Measurements from ENCODE around the gene XXYLT1.

The XXYLT1 gene

GRCh38 chr3:195240171-195240701 is 30.7 kb downstream of the XXYLT1 start:
- Histone ChIP-seq H3K27ac (ENCODE audit: low read depth, low read length) (no peak overlapping the region), H3F3A (ENCODE audit: control insufficient read depth, insufficient read depth) (no peaks in the 10 kb centered on the region), H3K36me3 (ENCODE audit: control insufficient read depth, low read length) (no peaks in the 10 kb centered on the region), H4K20me1 (ENCODE audit: control insufficient read depth, insufficient read depth, low read depth, low read length) (no peaks in the 10 kb centered on the region), H3K9me3 (ENCODE audit: control insufficient read depth, insufficient read depth, low read length) (no peaks in the 10 kb centered on the region), H3K9me2 (replicated peaks; ENCODE audit: control insufficient read depth, low read length) (no peaks in the 10 kb centered on the region), H3K4me2 (ENCODE audit: low read length) (no peak overlapping the region), H3K27me3 (ENCODE audit: control insufficient read depth, low read length) (no peaks in the 10 kb centered on the region), H3K4me3 (ENCODE audit: low read length) (no peak overlapping the region), H3K4me1 (ENCODE audit: control insufficient read depth, low read length) (no peaks in the 10 kb centered on the region), H3K79me2 (ENCODE audit: control insufficient read depth, low read length) (peaks cover 7% of the 10 kb centered on the region; the same call in 1 of the 2 replicates)
- TF ChIP-seq EZH2phosphoT487 (IDR thresholded peaks at IDR 0.05; ENCODE audit: borderline replicate concordance, low read length) (no peak), CTCF (IDR thresholded peaks at IDR 0.05; ENCODE audit: low read depth, low read length, poor library complexity, severe bottlenecking) (no peak)

- Histone ChIP-seq H4K20me1 (ENCODE audit: control insufficient read depth, insufficient read depth, low read depth, low read length) (no peaks in the 10 kb centered on the region), H3K4me1 (ENCODE audit: control insufficient read depth, low read length) (no peaks in the 10 kb centered on the region), H3K27ac (ENCODE audit: low read depth, low read length) (no peak overlapping the region), H3K27me3 (ENCODE audit: control insufficient read depth, low read length) (no peaks in the 10 kb centered on the region), H3K4me3 (ENCODE audit: low read length) (no peak overlapping the region), H3K9me3 (ENCODE audit: control insufficient read depth, insufficient read depth, low read length) (no peaks in the 10 kb centered on the region), H3K36me3 (ENCODE audit: control insufficient read depth, low read length) (no peaks in the 10 kb centered on the region), H3K79me2 (ENCODE audit: control insufficient read depth, low read length) (peaks cover 7% of the 10 kb centered on the region; the same call in 1 of the 2 replicates), H3K9me2 (replicated peaks; ENCODE audit: control insufficient read depth, low read length) (no peaks in the 10 kb centered on the region), H3K4me2 (ENCODE audit: low read length) (no peak overlapping the region), H3F3A (ENCODE audit: control insufficient read depth, insufficient read depth) (no peaks in the 10 kb centered on the region)
- no peak for TF ChIP-seq CTCF (IDR thresholded peaks at IDR 0.05; ENCODE audit: low read depth, low read length, poor library complexity, severe bottlenecking)
- TF ChIP-seq EZH2phosphoT487 (IDR thresholded peaks at IDR 0.05; ENCODE audit: borderline replicate concordance, low read length): no peak
Observed at GRCh38 chr3:195239121-195239520, 31.8 kb downstream of the XXYLT1 start.

- Histone ChIP-seq H3K4me3 (ENCODE audit: low read length) (no peak overlapping the region), H4K20me1 (ENCODE audit: control insufficient read depth, insufficient read depth, low read depth, low read length) (no peaks in the 10 kb centered on the region), H3K4me2 (ENCODE audit: low read length) (no peak overlapping the region), H3F3A (ENCODE audit: control insufficient read depth, insufficient read depth) (no peaks in the 10 kb centered on the region), H3K79me2 (ENCODE audit: control insufficient read depth, low read length) (0 out of 2 replicates have a peak, but pooled peaks cover 4% of the 10 kb centered on the region), H3K27me3 (ENCODE audit: control insufficient read depth, low read length) (no peaks in the 10 kb centered on the region), H3K36me3 (ENCODE audit: control insufficient read depth, low read length) (no peaks in the 10 kb centered on the region), H3K4me1 (ENCODE audit: control insufficient read depth, low read length) (no peaks in the 10 kb centered on the region), H3K9me3 (ENCODE audit: control insufficient read depth, insufficient read depth, low read length) (no peaks in the 10 kb centered on the region), H3K27ac (ENCODE audit: low read depth, low read length) (no peak overlapping the region), H3K9me2 (replicated peaks; ENCODE audit: control insufficient read depth, low read length) (no peaks in the 10 kb centered on the region)
- no peak for TF ChIP-seq CTCF (IDR thresholded peaks at IDR 0.05; ENCODE audit: low read depth, low read length, poor library complexity, severe bottlenecking)
- TF ChIP-seq EZH2phosphoT487 (IDR thresholded peaks at IDR 0.05; ENCODE audit: borderline replicate concordance, low read length): no peak
Observed at GRCh38 chr3:195238586-195239118, 32.3 kb downstream of the XXYLT1 start.

Data from DOHH2 (cell line).